Measurements from ENCODE around the gene CTSK.

CTSK gene

GRCh38 chr1:150832597-150832996 lies 24.5 kb upstream of the CTSK start:
- Histone ChIP-seq H3K9me3 (ENCODE audit: control insufficient read depth, insufficient read depth, low read depth, low read length) (no peaks in the 10 kb centered on the region), H3K4me1 (ENCODE audit: control insufficient read depth, insufficient read depth, low read length) (no peaks in the 10 kb centered on the region), H3K9ac (ENCODE audit: low read length) (no peak overlapping the region), H3K36me3 (ENCODE audit: control insufficient read depth, insufficient read depth, low read length) (peaks cover 81% of the 10 kb centered on the region), H3K4me3 (ENCODE audit: low read depth, low read length) (no peak overlapping the region), H3K27me3 (ENCODE audit: control insufficient read depth, insufficient read depth, low read length) (no peaks in the 10 kb centered on the region), H3K27ac (ENCODE audit: low read depth, low read length) (no peak overlapping the region)

- peaks cover 78% of the 10 kb centered on the region for H3K36me3 ChIP-seq (ENCODE audit: control insufficient read depth, insufficient read depth, low read length)
- no peaks in the 10 kb centered on the region for H3K27me3 ChIP-seq (ENCODE audit: control insufficient read depth, insufficient read depth, low read length)
- no peaks in the 10 kb centered on the region for H3K4me1 ChIP-seq (ENCODE audit: control insufficient read depth, insufficient read depth, low read length)
- no peak overlapping the region for H3K4me3 ChIP-seq (ENCODE audit: low read depth, low read length)
- H3K27ac ChIP-seq (ENCODE audit: low read depth, low read length): no peak overlapping the region
- H3K9ac ChIP-seq (ENCODE audit: low read length): no peak overlapping the region
- H3K9me3 ChIP-seq (ENCODE audit: control insufficient read depth, insufficient read depth, low read depth, low read length): no peaks in the 10 kb centered on the region
Measured at GRCh38 chr1:150829751-150830150, 21.7 kb upstream of the CTSK start.

GRCh38 chr1:150826299-150826698 lies 18.2 kb upstream of the CTSK start:
- H3K9ac ChIP-seq (ENCODE audit: low read length): no peak overlapping the region
- H3K27ac ChIP-seq (ENCODE audit: low read depth, low read length): no peak overlapping the region
- H3K9me3 ChIP-seq (ENCODE audit: control insufficient read depth, insufficient read depth, low read depth, low read length): no peaks in the 10 kb centered on the region
- no peak overlapping the region for H3K4me3 ChIP-seq (ENCODE audit: low read depth, low read length)
- H3K4me1 ChIP-seq (ENCODE audit: control insufficient read depth, insufficient read depth, low read length): no peaks in the 10 kb centered on the region
- H3K36me3 ChIP-seq (ENCODE audit: control insufficient read depth, insufficient read depth, low read length): peaks cover 60% of the 10 kb centered on the region
- no peaks in the 10 kb centered on the region for H3K27me3 ChIP-seq (ENCODE audit: control insufficient read depth, insufficient read depth, low read length)

- Histone ChIP-seq H3K36me3 (ENCODE audit: control insufficient read depth, insufficient read depth, low read length) (peaks cover 57% of the 10 kb centered on the region), H3K9ac (ENCODE audit: low read length) (no peak overlapping the region), H3K9me3 (ENCODE audit: control insufficient read depth, insufficient read depth, low read depth, low read length) (no peaks in the 10 kb centered on the region), H3K27me3 (ENCODE audit: control insufficient read depth, insufficient read depth, low read length) (no peaks in the 10 kb centered on the region), H3K4me1 (ENCODE audit: control insufficient read depth, insufficient read depth, low read length) (no peaks in the 10 kb centered on the region), H3K27ac (ENCODE audit: low read depth, low read length) (no peak overlapping the region), H3K4me3 (ENCODE audit: low read depth, low read length) (no peak overlapping the region)
Measured at GRCh38 chr1:150820730-150821512, 12.9 kb upstream of the CTSK start.

- Histone ChIP-seq H3K9ac (ENCODE audit: low read length) (no peak overlapping the region), H3K27me3 (ENCODE audit: control insufficient read depth, insufficient read depth, low read length) (no peaks in the 10 kb centered on the region), H3K36me3 (ENCODE audit: control insufficient read depth, insufficient read depth, low read length) (peaks cover 70% of the 10 kb centered on the region), H3K4me1 (ENCODE audit: control insufficient read depth, insufficient read depth, low read length) (no peaks in the 10 kb centered on the region), H3K9me3 (ENCODE audit: control insufficient read depth, insufficient read depth, low read depth, low read length) (no peaks in the 10 kb centered on the region), H3K4me3 (ENCODE audit: low read depth, low read length) (no peak overlapping the region), H3K27ac (ENCODE audit: low read depth, low read length) (no peak overlapping the region)
Measured at GRCh38 chr1:150815871-150816270, 7.8 kb upstream of the CTSK start.

- no peaks in the 10 kb centered on the region for H3K27me3 ChIP-seq (ENCODE audit: control insufficient read depth, insufficient read depth, low read length)
- no peak overlapping the region for H3K27ac ChIP-seq (ENCODE audit: low read depth, low read length)
- H3K9me3 ChIP-seq (ENCODE audit: control insufficient read depth, insufficient read depth, low read depth, low read length): no peaks in the 10 kb centered on the region
- H3K4me3 ChIP-seq (ENCODE audit: low read depth, low read length): no peak overlapping the region
- H3K36me3 ChIP-seq (ENCODE audit: control insufficient read depth, insufficient read depth, low read length): peaks cover 59% of the 10 kb centered on the region
- no peak overlapping the region for H3K9ac ChIP-seq (ENCODE audit: low read length)
- peaks cover 6% of the 10 kb centered on the region for H3K4me1 ChIP-seq (ENCODE audit: control insufficient read depth, insufficient read depth, low read length)
Measured at GRCh38 chr1:150813028-150813707, 5.1 kb upstream of the CTSK start.

- Histone ChIP-seq H3K27ac (ENCODE audit: low read depth, low read length) (no peak overlapping the region), H3K4me1 (ENCODE audit: control insufficient read depth, insufficient read depth, low read length) (peaks cover 26% of the 10 kb centered on the region), H3K36me3 (ENCODE audit: control insufficient read depth, insufficient read depth, low read length) (peaks cover 43% of the 10 kb centered on the region), H3K9ac (ENCODE audit: low read length) (no peak overlapping the region), H3K4me3 (ENCODE audit: low read depth, low read length) (no peak overlapping the region), H3K9me3 (ENCODE audit: control insufficient read depth, insufficient read depth, low read depth, low read length) (no peaks in the 10 kb centered on the region), H3K27me3 (ENCODE audit: control insufficient read depth, insufficient read depth, low read length) (no peaks in the 10 kb centered on the region)
Measured at GRCh38 chr1:150810958-150811659, 3.0 kb upstream of the CTSK start.

- Histone ChIP-seq H3K9ac (ENCODE audit: low read length) (no peak overlapping the region), H3K27ac (ENCODE audit: low read depth, low read length) (no peak overlapping the region), H3K4me1 (ENCODE audit: control insufficient read depth, insufficient read depth, low read length) (peaks cover 31% of the 10 kb centered on the region), H3K27me3 (ENCODE audit: control insufficient read depth, insufficient read depth, low read length) (no peaks in the 10 kb centered on the region), H3K36me3 (ENCODE audit: control insufficient read depth, insufficient read depth, low read length) (peaks cover 39% of the 10 kb centered on the region), H3K4me3 (ENCODE audit: low read depth, low read length) (no peak overlapping the region), H3K9me3 (ENCODE audit: control insufficient read depth, insufficient read depth, low read depth, low read length) (no peaks in the 10 kb centered on the region)
Measured at GRCh38 chr1:150809651-150810050, 1.6 kb upstream of the CTSK start.

GRCh38 chr1:150808846-150809245 lies 786 bp upstream of the CTSK start:
- H3K9me3 ChIP-seq (ENCODE audit: control insufficient read depth, insufficient read depth, low read depth, low read length): no peaks in the 10 kb centered on the region
- H3K27ac ChIP-seq (ENCODE audit: low read depth, low read length): no peak overlapping the region
- H3K36me3 ChIP-seq (ENCODE audit: control insufficient read depth, insufficient read depth, low read length): peaks cover 33% of the 10 kb centered on the region
- no peaks in the 10 kb centered on the region for H3K27me3 ChIP-seq (ENCODE audit: control insufficient read depth, insufficient read depth, low read length)
- peaks cover 31% of the 10 kb centered on the region for H3K4me1 ChIP-seq (ENCODE audit: control insufficient read depth, insufficient read depth, low read length)
- H3K4me3 ChIP-seq (ENCODE audit: low read depth, low read length): no peak overlapping the region
- H3K9ac ChIP-seq (ENCODE audit: low read length): no peak overlapping the region

GRCh38 chr1:150807249-150808023 lies 624 bp downstream of the CTSK start:
- no peak overlapping the region for H3K9ac ChIP-seq (ENCODE audit: low read length)
- no peak overlapping the region; the same call in 1 of the 2 replicates for H3K4me3 ChIP-seq (ENCODE audit: low read depth, low read length)
- H3K36me3 ChIP-seq (ENCODE audit: control insufficient read depth, insufficient read depth, low read length): peaks cover 19% of the 10 kb centered on the region
- H3K9me3 ChIP-seq (ENCODE audit: control insufficient read depth, insufficient read depth, low read depth, low read length): no peaks in the 10 kb centered on the region
- H3K27me3 ChIP-seq (ENCODE audit: control insufficient read depth, insufficient read depth, low read length): no peaks in the 10 kb centered on the region
- H3K4me1 ChIP-seq (ENCODE audit: control insufficient read depth, insufficient read depth, low read length): peaks cover 31% of the 10 kb centered on the region
- no peak overlapping the region; the same call in 1 of the 2 replicates for H3K27ac ChIP-seq (ENCODE audit: low read depth, low read length)
